Measurements from ENCODE around the gene CDC42EP1. TPM values are rescaled to one million over a fixed set of nuclear protein-coding genes. Genes with fewer than 3 reads are reported as not detected.
A peak's percentile ranks its signal among the peaks of the same experiment; 100 is the strongest.
"Not testable (repeated sequence)": the region's sequence is repeated elsewhere in the genome, so short reads cannot be mapped to it uniquely, and the experiment has no call there.

Gene CDC42EP1
- polyA plus RNA-seq, 3 donors: 45.0 to 59.7 (median 58.2) TPM

- DNase-seq: peak; percentile 97
Measured at GRCh38 chr22:37608477-37609239, 48.4 kb downstream of the CDC42EP1 start, which contains the start of gene GGA1. GGA1 (plus strand) TSS chr22:37608834; CDS start chr22:37608861, 27 bp downstream.

GRCh38 chr22:37609240-37610152 lies 49.2 kb downstream of the CDC42EP1 start:
- DNase-seq: no peak

GRCh38 chr22:37610153-37610475 lies 49.8 kb downstream of the CDC42EP1 start:
- DNase-seq: not testable (repeated sequence)

GRCh38 chr22:37610480-37611129 lies 50.3 kb downstream of the CDC42EP1 start:
- DNase-seq: no peak

- DNase-seq: no peak
Measured at GRCh38 chr22:37611207-37611606, 50.9 kb downstream of the CDC42EP1 start.

- no peak for DNase-seq
Measured at GRCh38 chr22:37616201-37617083, 56.2 kb downstream of the CDC42EP1 start.

- no peak for DNase-seq
Measured at GRCh38 chr22:37617431-37617830, 57.2 kb downstream of the CDC42EP1 start.

- no peak for DNase-seq
Measured at GRCh38 chr22:37618072-37618656, 57.9 kb downstream of the CDC42EP1 start.

- DNase-seq: no peak
Measured at GRCh38 chr22:37618674-37619073, 58.4 kb downstream of the CDC42EP1 start.

Other genes starting within 250 kb of the CDC42EP1 start
- gene ELFN2, start 133.0 kb upstream of the CDC42EP1 start, polyA plus RNA-seq (ENCODE audit: insufficient read length in 3 of 3): 1 to 10 TPM; 1.5 to 2.7 (median 1.6) TPM
- 10 to 100 TPM in 2 of 3 donors, 1 to 10 TPM in 1; 8.5 to 12.4 (median 11.1) TPM for gene MFNG, start 74.1 kb upstream of the CDC42EP1 start, polyA plus RNA-seq (ENCODE audit: insufficient read length in 3 of 3)
- gene CARD10, start 41.1 kb upstream of the CDC42EP1 start, polyA plus RNA-seq (ENCODE audit: insufficient read length in 3 of 3): 10 to 100 TPM; 23.4 to 29.4 (median 29.2) TPM
- gene LGALS2, start 19.6 kb downstream of the CDC42EP1 start, polyA plus RNA-seq (ENCODE audit: insufficient read length in 3 of 3): 10 to 100 TPM; 31.0 to 39.0 (median 37.8) TPM
- gene GGA1, start 48.4 kb downstream of the CDC42EP1 start, polyA plus RNA-seq (ENCODE audit: insufficient read length in 3 of 3): 10 to 100 TPM; 51.2 to 84.9 (median 79.6) TPM
- 10 to 100 TPM; 18.1 to 19.7 (median 19.5) TPM for gene SH3BP1, start 79.2 kb downstream of the CDC42EP1 start, polyA plus RNA-seq (ENCODE audit: insufficient read length in 3 of 3)
- 10 to 100 TPM; 14.5 to 19.8 (median 19.0) TPM for gene PDXP, start 98.2 kb downstream of the CDC42EP1 start, polyA plus RNA-seq (ENCODE audit: insufficient read length in 3 of 3)
- 100 to 1,000 TPM; 374 to 538 (median 428) TPM for gene LGALS1, start 115.2 kb downstream of the CDC42EP1 start, polyA plus RNA-seq (ENCODE audit: insufficient read length in 3 of 3)
- 10 to 100 TPM; 21.2 to 23.2 (median 22.4) TPM for gene NOL12, start 125.9 kb downstream of the CDC42EP1 start, polyA plus RNA-seq (ENCODE audit: insufficient read length in 3 of 3)
- gene TRIOBP, start 136.6 kb downstream of the CDC42EP1 start, polyA plus RNA-seq (ENCODE audit: insufficient read length in 3 of 3): 10 to 100 TPM; 65.9 to 85.7 (median 77.1) TPM
- gene GCAT, start 247.5 kb downstream of the CDC42EP1 start, polyA plus RNA-seq (ENCODE audit: insufficient read length in 3 of 3): 10 to 100 TPM; 17.0 to 17.9 (median 17.3) TPM